Left ventricle myocardium superior (tissue), 1 donor: ENCODE results near the gene THRB. TPM values are rescaled to one million over a fixed set of nuclear protein-coding genes. Genes with fewer than 3 reads are reported as not detected.

Source experiments
- ATAC-seq: fragments of 200-7000 bp; cut with Tn5 transposase; one replicate; pipeline ENCODE4 v1.9.1; 2020; ENCODE audit warnings: mild to moderate bottlenecking, moderate library complexity
- DNase-seq: peaks from one replicate; pipeline ENCODE4 v3.0.0-alpha.2; 2020
- intact Hi-C: fragments of 100-400 bp; cut with micrococcal nuclease; formaldehyde crosslinking; loops from one replicate; pipeline ENCODE4 v1.11.0; 2022
- total RNA-seq: library from RNA; stranded (reverse); fragmentation: NEBNext Ultra II Directional; extraction: Animal tissue kit (Norgen Biotek cat#: 25700); gene quantifications from one replicate; pipeline ENCODE4 v1.2.1, GENCODE V29; 2021
- donor health status: DM: no; HTN: yes; CAD: no; lungs with severe emphysema.

The THRB gene
- total RNA-seq, 1 donor from 2014 or later: 23.1 TPM

DNA sequence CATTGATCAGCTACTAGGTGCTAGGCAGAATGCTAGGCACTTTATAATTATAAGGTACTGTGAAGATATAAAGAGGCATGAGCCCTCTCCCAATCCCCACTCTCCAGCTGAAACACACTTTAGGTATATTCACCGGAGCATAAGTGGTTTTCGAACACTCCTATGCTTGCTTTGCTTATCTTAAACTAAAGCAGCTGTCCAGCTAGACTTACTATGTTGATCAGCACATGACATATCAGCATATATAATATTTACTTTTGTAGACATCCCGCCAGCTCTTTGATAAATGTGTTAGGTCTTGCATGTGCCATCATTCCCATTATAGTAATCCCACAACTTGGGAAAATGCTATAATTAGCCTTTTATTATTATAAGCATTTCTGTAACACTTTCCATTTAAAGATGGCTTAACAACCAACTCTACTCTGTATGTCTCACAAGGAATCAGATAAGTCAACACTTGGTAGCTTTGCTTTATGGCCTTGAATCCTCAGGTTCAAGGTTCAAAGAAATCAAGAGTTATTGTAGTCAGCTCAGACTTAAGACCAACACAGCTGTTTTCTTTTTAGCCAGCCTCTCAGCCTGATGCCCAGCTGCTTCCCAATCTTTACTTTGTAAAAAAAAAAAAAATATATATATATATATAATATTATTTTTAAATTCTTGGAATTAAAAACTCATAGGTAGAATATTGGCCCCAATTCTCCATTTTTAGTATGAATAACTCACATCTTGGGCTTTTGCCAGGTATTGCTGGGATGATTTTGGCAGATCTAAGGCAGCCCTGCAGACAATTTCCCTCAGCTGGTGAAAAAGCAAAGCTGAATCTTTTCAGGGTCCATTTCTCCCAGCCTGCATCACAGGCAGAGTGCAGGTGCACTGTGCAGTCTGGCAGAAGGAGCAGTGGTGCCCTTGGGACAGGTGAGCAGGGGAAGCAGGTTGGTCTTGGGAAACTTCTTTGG lies 104.2 kb downstream of the THRB start:
- intact Hi-C loops: no loop called here
- DNase-seq (no peak), ATAC-seq (no peak)

DNA sequence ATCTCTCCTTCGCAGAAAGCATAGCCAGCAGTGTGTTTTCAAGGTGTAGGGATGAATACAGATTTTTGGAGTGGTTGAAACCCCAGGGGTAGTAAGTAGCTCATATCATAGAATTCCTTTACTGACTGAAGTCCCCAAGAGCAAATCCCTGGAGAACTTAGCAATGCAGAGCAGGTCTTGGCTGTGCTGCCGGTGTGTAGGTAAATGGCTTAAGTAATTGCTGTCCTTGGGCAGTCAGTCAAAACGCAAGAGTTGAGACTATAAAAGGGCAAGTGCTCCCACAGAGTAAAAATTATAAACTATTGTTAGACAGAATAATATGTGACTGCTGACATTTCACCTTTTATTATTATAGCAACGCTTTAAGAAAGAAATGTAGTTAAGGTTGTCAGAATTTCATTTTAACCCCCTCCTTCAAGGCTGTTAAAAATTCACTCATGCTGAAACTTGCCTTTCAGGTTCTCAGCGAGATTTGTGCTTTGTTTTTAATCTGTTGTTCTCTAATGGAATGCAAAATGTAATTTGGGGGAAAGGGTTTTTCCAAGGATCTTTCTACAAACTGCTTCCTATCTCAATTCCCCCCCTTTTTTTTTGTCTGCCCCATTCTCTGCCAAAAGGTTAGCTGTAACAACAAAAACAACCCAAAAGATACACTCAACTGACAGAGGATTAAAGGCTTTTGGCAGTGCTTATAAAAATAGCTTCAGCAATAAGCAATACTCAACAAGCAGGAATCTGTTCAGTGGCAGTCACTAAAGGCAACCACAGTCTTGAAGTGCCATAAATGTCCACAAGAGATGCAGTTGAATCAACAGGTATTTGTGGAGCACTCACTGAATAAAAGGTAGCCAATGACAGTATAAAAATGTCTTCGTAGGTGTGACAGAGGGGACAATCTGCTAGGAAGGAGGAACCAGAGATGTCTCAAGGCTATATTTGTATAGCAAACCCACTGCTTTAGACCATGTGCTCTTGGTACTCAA lies 105.3 kb downstream of the THRB start:
- ATAC-seq: peak; percentile 34
- intact Hi-C loops: no loop called here
- no peak for DNase-seq

DNA sequence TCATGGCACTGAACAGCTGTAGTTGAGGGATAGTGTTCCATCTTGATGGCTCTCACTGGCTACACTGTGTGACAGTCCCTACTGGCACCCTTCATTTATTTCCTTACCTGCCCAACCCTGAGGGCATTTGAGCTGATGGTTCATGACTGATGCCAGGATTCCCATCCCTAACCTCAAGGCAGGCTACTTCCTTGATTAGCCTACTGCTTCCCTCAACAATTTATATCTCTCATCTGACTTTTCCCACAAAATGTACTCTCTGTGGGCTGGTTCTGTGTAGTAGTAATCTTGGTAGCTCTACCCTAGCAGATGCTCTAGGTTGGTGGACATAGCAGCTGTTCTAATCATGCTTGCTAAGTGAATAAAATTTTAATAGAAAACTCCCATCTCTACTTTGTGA lies 106.0 kb downstream of the THRB start:
- no peak for ATAC-seq
- DNase-seq: no peak
- intact Hi-C loops: no loop called here

DNA sequence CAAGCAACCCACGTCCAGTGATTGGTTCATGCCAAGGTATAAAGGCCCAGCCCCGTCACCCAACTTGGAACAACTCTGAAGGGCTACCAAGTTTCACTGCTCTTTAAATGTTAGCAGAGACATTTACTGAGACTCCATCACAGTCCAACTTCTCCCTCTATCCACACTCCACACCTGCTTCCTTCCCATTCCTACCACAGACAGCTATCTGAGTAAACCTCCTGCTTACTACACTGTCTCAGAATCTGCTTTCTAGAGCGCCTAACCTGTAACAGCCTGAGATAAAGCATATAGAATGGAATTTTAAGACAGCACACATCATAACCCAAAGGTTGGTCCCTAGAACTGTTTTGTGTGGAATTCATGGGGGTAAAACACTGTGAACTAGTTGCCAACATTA lies 106.5 kb downstream of the THRB start:
- intact Hi-C loops: no loop called here
- no peak for DNase-seq
- no peak for ATAC-seq

DNA sequence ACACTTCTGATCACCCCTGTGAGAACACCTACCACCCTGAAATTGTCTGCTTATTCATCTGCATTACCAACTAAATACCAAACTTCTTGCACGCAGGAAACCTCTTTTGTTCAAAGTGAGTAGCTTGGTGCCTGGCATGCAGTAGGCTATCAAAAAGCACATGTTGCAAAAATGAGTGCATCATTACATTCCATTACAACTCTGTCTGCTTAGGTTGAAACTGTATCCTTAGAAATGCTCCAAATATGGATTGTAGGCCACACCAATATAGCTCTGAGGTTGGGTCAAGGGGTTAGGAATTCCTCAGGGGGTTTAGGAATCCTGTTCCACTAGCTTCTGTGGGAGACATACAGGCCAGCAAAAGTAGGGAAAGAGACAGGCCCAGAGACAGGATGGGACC lies 107.2 kb downstream of the THRB start:
- DNase-seq (no peak), ATAC-seq (no peak)
- intact Hi-C loops: no loop called here

DNA sequence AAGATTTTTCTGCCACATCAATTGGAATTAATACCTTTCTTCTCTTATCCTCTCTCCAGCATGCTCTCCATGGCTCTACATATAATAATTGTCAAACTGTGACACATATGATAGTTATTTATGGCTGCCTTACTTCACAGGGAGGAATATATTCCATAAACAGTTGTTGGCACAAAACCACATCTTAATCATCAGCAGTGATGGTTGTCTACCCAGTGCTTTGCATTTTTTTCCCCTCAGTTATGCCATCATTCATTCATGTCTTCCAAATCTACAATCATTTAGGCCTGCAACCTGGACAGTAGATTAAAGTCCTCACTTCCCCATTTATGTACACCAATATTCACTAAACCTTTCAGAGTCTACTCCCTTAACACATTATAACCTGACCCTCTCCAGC lies 107.7 kb downstream of the THRB start:
- ATAC-seq (no peak), DNase-seq (no peak)
- intact Hi-C loops: no loop called here

DNA sequence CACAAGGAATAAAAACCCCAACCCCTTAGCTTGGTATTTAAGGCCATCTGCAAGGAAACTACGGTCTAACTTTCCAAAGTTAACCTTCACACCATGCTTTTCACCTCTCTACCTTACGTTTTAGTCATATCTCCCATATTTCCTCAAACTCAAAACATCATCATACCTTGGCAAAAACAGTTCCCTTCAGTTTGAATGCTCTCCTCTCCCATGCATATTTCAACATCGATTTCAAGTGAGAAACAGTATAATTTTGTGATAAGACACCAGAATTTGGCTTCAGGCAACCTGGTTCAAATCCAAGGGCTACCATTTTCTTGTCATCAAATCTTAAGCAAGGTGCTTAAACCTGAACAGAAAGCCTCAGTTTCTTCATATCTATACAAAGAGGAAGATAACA lies 108.2 kb downstream of the THRB start:
- ATAC-seq (no peak), DNase-seq (no peak)
- intact Hi-C loops: no loop called here

DNA sequence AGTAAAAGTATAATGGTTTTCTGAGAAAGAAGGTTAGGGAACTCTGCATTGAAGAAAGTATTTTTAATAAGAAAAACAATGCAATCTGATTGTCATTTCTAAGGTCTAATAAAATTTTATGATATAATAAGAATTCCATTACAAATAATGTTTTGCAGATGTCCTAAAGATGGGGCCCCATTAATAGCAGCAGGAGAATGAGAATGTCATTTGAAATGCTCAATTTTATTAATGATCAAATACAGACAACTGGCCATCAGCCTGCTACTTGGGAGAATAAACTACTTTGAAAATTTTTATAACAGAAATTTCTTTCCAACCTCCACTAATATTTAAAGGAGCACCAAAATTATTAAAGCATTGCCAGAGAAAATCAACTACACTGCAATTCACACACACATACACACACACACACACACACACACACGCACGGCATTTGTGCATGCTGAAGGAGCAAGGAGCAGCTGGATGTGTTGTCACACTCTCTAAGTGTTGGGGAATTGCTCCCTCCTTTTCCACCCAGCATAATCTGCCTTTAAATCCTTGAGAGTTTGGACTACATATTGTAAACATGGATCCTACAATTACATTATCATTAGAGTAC lies 109.5 kb downstream of the THRB start:
- DNase-seq (no peak), ATAC-seq (no peak)

DNA sequence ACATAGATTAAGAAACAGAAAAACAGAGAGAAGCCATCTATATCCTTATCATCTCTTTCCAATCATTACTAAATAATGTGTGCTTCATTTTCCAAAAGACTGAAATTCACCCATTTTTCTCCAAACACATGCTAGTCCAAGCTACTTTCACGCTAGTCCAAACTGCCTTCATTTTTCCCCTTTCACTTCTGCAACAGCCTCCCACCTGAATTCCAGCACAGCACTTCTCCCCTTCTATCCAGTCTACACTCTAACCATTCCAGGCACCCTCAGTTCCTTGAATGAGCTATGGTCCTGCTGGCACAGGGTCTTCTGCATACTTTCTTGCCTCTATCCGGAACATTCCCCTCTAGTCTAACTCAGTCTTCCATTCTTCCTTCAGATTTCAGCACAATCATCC lies 112.0 kb downstream of the THRB start:
- ATAC-seq: no peak
- DNase-seq: no peak
- intact Hi-C loops: no loop called here

More for the DNA sequence above, 109.5 kb downstream of the THRB start:
- intact Hi-C loops: no loop called here

DNA sequence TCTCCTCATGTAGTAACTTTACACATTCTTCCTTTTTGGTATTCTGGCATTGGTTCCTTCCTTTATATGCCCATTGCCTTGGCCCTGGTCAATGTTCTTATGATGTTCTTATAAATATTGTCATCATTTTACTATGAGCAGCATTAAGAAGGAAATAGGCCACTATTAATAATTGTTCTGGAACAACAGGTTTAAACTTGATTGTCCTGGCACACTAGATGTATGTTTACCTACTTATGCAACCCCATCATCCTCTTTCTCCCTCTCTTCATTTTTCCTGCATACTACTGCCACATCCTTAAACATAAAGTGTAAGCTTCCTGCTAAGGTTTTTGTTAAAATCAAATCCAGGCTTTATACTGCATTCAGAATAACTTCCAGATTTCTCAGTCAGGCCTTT lies 114.7 kb downstream of the THRB start:
- ATAC-seq (no peak), DNase-seq (no peak)
- intact Hi-C loops: no loop called here

DNA sequence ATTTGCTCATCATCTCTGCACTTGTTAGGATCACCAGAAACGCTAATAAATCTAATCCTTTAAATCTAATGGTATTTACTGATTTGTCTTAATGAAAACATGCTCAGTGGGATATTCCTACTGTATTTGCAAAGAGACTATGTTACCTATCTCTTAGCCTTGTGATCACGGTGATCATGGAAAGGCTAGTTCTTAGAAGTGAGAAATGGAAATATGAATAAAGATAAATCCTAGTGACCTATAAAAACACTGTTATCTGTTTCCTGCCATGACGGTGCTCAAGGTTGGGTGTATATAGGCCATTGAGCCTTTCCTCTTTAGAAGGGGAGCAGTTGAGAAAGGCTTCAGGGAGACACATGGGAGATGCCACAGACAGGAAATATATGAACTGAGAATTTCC lies 116.3 kb downstream of the THRB start:
- DNase-seq (no peak), ATAC-seq (no peak)
- intact Hi-C loops: no loop called here

DNA sequence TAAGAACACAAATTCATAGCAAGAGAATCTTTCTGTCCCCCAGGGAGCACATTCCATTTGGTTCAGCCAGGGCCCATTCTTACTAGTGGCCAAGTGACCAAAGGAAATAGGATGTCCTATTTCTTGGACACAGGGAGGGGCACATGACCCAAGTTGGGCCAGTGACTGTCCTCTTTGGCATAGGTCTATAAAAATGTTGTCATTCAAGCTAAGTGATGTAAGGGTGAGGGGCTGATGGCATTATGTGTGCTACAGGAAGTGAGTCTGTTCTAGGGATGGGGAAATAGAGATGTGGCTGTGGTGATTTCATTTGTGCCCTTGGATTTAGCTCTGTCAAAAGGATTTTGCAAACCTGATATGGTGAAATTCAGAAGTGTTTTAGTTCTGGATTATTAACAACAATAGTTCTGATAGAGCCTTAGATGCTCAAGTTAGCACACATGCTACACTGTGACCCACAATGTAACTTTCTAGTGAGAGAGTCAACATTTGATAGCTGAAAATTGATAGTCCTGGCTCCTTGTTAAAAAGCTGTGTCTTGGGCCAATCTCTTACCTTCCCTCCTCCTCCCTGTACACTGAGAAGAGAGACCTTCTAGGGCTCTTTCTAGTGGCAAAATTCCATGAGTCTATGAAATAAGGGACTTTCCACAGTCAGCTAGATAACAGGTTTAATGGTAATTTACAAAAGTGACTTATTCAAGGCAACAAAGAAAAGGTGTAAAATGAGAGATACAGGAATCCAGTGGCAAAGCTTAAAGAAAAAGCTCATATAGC lies 117.2 kb downstream of the THRB start:
- ATAC-seq (no peak), DNase-seq (no peak)
- intact Hi-C loops: no loop called here

DNA sequence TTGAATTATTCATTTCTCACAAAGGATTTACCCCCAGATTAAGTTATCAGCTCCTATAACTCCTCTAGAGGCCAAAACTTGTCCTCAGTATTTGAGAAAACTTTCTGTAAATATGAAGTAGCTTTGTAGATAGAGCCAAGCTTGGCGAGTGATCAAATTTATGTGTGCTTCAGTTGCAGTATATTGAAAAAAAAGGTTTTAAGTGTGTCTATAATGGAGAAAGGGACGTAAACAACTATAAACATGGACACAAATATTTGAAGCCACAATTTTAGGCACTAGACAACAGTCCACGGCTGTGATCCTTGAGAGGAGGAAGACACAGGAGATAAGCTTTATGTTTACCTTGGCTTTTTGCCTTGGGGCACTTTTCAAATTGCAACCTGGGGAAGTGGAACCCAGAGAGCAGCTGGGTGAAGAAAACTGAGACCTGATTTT lies 118.7 kb downstream of the THRB start:
- intact Hi-C loops: no loop called here
- no peak for DNase-seq
- no peak for ATAC-seq

DNA sequence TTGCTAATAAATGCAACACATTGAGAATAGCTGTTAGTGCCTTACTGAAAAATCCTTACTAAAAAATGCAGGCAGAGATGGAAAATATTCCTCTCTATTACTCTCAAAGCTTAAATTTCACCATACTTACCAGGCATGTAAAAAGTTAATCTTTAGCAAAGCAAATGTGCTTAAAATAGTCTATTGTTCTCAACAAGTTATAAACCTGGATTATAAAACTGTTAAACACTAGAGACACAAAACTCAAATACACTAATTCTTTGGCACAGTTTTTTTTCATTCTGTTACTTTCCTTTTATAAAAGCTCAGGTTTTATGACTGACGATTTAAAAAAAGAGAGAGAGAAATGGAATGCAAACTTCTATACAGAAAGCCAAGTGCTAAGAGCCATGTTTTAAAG lies 119.8 kb downstream of the THRB start:
- DNase-seq (no peak), ATAC-seq (no peak)
- intact Hi-C loops: no loop called here

DNA sequence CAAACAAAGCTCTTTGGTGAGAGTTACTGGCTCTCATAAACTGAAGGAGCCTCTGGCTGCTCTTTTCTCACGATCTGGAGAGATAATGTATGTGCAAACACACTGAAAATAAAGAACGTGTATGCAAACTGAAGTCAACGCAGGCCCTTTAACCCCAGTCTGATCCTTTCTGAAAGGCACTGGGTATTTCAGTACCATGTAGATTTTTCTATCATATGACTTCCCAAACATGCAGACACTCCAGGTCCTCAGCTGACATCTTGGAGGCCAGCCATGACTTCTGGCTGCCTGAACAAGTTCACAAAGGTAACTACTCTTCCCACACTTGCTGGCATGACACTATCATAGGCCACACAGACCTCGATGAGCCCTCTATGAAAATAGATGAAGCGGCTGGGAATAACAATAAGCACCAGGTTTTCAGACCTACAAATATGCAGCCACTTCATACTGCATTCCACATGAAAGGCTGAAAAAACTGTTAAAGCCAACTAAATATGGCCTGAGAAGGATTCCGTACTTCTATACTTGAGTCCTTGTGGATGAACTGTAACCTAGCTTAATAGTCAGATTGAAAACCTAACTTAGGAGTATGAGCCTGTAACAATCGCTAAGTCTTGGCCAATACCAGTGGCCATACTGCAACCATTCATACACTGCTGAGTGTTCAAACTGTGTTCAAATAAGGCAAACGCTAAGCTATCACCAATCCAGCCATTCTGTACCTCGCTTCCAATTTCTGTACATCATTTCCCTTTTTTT lies 121.3 kb downstream of the THRB start:
- ATAC-seq: peak; percentile 95

DNA sequence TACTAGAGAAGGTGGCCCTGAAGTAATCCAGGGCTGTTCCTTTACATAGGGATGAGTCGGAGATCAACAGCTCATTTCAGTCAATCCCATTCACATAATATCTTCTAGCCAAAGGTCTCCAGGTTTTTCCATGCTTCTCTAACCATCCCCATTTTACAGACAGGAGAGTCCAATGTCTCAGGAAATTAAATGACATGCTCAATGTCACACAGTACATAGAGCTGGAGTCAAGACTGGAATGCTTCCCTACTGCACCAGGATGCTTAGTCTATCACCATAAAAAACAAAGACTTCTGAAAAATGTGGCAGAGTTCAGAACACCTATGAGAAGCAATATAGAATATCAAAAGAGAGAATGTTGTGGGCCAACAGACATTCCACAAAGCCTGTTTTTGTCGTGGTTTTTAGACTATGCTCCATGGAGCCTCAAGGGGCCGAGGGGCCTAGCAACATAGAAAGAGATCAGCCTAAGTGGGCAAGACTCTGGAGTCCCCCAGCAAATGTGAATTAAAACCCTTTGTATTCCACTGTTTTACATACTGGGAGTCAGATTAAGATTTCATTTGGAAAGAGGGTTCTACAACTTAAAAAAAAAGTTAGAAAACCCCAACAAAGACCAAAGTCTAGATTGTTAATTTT lies 122.0 kb downstream of the THRB start:
- ATAC-seq: no peak
- intact Hi-C loops: no loop called here

More for the DNA sequence above, 121.3 kb downstream of the THRB start:
- DNase-seq: peak; percentile 83
- intact Hi-C loops: no loop called here

DNA sequence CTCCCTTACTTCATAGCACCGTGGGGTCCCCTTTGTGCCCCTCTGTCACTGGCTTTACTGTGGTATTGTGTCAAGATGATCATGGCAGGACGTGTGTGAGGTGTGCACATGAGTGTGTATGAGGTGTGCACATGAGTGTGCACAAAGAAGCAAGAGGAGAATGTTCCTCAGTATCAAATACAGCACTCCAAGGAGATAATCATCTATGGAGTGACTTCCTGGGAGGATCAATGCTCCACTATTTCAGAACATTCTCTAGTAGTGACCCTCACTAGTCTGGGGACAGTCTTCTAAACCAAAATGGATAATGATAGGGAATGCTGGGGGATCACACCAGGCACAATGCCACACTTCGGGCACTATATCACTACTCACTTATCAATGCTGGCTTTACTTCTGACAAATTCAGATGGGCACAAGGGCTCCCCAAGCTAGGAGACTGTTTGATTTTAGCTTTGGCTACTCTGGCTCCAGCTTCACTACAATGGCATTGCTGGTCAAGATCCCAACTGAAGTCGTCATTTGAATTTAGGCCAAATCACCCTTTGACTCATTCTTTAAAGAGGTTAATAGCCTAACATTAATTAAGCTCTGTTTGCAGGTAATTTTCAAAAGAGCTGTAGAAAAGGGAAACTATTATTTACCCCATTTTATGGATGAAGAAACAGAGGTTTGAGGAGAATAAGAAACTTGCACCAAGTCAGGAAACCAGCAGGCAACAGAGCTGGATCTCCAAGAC lies 124.1 kb downstream of the THRB start:
- intact Hi-C loops: no loop called here
- ATAC-seq (no peak), DNase-seq (no peak)

More for the DNA sequence above, 122.0 kb downstream of the THRB start:
- DNase-seq: no peak
